A204.1 (cell line): ENCODE measurements around the gene TTC27.
"Not testable (repeated sequence)": the region's sequence is repeated elsewhere in the genome, so short reads cannot be mapped to it uniquely, and the experiment has no call there.

ENCODE experiments used
- FAIRE-seq: peaks from 2 replicates; lab custom pipeline; 2012; peaks lifted over from hg19 to GRCh38; lab: Jason Lieb, UNC

TTC27 gene

GRCh38 chr2:32719933-32720716 is 92.3 kb downstream of the TTC27 start:
- no peak for FAIRE-seq

GRCh38 chr2:32720771-32721170 is 92.9 kb downstream of the TTC27 start:
- FAIRE-seq: no peak

GRCh38 chr2:32721376-32721775 is 93.5 kb downstream of the TTC27 start:
- FAIRE-seq: no peak

- no peak for FAIRE-seq
Measured at GRCh38 chr2:32723467-32724079, 95.7 kb downstream of the TTC27 start.

GRCh38 chr2:32726678-32727077 is 98.8 kb downstream of the TTC27 start:
- FAIRE-seq: not testable (repeated sequence)

GRCh38 chr2:32727157-32727556 is 99.3 kb downstream of the TTC27 start:
- FAIRE-seq: no peak

- FAIRE-seq: not testable (repeated sequence)
Measured at GRCh38 chr2:32730958-32731357, 103.1 kb downstream of the TTC27 start.

- no peak for FAIRE-seq
Measured at GRCh38 chr2:32732120-32732519, 104.3 kb downstream of the TTC27 start.

- no peak for FAIRE-seq
Measured at GRCh38 chr2:32732912-32733472, 105.1 kb downstream of the TTC27 start.

GRCh38 chr2:32735348-32735747 is 107.5 kb downstream of the TTC27 start:
- no peak for FAIRE-seq

- FAIRE-seq: no peak
Measured at GRCh38 chr2:32738939-32739338, 111.1 kb downstream of the TTC27 start.

GRCh38 chr2:32739664-32740063 is 111.8 kb downstream of the TTC27 start:
- FAIRE-seq: no peak

GRCh38 chr2:32741575-32741974 is 113.7 kb downstream of the TTC27 start:
- no peak for FAIRE-seq

GRCh38 chr2:32742376-32742775 is 114.5 kb downstream of the TTC27 start:
- no peak for FAIRE-seq

GRCh38 chr2:32743480-32744236 is 115.8 kb downstream of the TTC27 start:
- no peak for FAIRE-seq

- FAIRE-seq: no peak
Measured at GRCh38 chr2:32745191-32745590, 117.3 kb downstream of the TTC27 start.

GRCh38 chr2:32745675-32746074 is 117.8 kb downstream of the TTC27 start:
- FAIRE-seq: no peak

- no peak for FAIRE-seq
Measured at GRCh38 chr2:32746669-32747068, 118.8 kb downstream of the TTC27 start.

- no peak for FAIRE-seq
Measured at GRCh38 chr2:32748158-32748557, 120.3 kb downstream of the TTC27 start.

GRCh38 chr2:32750880-32751279 is 123.0 kb downstream of the TTC27 start:
- no peak for FAIRE-seq

GRCh38 chr2:32752205-32752604 is 124.4 kb downstream of the TTC27 start:
- no peak for FAIRE-seq

GRCh38 chr2:32752952-32753351 is 125.1 kb downstream of the TTC27 start:
- FAIRE-seq: no peak

- FAIRE-seq: not testable (repeated sequence)
Measured at GRCh38 chr2:32754676-32755075, 126.8 kb downstream of the TTC27 start.
